HG02840 (cell line): Measurements from ENCODE around the gene PSME3IP1.
"Not testable (repeated sequence)": the region's sequence is repeated elsewhere in the genome, so short reads cannot be mapped to it uniquely, and the experiment has no call there.

Experiments
- ATAC-seq: cut with Tn5 transposase; IDR thresholded peaks from one replicate; pipeline ENCODE4 v1.9.1; 2021; ENCODE audit warnings: mild to moderate bottlenecking, moderate library complexity, moderate number of reproducible peaks; ENCODE audit not compliant: unreplicated experiment, low FRiP score

The PSME3IP1 gene

DNA sequence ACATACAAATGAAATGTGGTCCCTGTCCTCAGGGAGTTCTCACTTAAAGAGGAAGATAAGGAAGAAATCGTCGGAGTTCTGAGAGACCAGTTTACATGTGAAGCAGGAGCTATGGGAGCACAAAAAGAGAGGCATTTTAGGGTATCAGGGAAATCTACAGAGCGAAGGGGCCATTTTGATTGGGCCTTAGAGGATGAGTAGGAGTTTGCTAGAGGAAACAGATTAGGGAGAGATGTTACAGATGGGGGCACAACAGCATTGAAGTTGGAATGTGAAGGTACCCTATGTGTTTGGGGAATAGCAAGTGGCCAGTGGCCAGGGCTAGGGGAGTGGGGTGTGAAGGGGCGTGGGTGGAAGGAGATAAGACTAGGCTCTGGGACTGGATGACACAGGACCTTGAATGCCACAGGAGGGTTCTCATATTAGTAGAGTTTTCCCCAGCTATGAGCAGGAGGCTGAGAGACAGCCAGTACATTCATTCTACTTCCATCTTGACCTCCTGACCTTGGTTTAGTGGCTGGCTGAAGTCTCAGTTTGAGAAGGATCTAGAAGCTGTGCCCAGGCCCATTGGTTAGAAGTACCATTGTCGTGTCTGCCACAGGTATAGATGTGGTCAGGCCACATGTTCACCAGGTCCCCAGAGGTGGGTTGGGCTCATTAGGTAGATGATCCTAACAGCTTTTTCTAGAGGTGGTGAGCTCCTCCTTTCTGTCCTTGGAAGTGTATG is 58.6 kb downstream of the PSME3IP1 start:
- no peak for ATAC-seq

DNA sequence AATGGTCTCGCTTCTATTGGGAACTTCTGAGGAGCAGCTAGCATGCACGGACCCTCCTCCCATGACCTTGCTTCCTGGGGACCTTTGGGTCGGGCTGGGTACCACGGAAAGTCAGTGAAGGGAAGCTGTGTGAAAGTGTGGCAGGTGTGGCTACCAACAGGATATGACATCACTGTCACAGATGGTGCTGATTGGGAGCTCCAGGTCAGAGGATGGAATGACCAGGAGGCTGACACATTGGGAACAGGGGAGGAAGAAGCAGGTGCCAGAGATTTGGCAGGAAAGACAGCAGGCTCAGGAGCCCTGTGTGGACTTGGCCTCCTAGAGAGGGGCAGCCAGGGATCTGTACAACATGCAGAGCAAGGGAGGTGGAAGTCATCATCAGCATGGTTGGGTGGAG is 59.4 kb downstream of the PSME3IP1 start:
- no peak for ATAC-seq

DNA sequence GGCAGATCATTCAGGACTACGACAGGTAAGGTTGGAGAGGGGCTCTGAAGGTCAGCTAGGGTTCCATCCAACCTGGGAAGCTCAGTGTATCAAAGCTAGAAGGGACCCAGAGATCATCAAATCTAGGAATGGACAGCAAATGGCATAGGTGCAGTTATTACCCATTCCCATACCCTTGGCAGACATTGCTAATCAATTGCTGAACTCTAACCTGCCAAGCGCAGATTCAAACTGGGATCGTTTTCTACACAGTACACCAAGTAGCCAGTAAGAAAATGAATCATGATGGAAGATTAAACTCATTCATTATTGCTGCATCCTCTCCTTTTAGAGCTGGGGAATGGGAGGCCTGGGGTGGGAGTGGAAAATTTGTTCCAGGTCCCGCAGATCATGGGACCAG is 59.9 kb downstream of the PSME3IP1 start:
- ATAC-seq: no peak

DNA sequence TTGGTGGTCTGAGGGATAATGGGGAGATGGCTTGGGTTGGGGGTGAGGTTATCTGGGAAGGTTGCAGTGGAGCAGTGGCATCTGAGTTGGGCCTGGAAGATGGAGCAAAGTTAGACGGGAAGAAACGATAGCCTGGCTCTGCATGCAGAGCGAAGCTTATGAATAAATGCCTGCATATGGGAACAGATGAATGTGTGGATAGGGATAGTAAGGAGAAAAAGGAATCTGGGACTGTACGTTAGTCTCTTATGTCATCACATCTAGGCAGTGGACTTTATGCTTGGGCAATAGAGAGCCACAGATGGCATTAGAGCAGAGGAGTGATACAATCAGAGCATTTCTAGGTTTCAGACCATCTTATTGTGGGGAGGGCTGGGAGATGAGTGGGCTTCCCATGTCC is 60.5 kb downstream of the PSME3IP1 start:
- ATAC-seq: no peak

DNA sequence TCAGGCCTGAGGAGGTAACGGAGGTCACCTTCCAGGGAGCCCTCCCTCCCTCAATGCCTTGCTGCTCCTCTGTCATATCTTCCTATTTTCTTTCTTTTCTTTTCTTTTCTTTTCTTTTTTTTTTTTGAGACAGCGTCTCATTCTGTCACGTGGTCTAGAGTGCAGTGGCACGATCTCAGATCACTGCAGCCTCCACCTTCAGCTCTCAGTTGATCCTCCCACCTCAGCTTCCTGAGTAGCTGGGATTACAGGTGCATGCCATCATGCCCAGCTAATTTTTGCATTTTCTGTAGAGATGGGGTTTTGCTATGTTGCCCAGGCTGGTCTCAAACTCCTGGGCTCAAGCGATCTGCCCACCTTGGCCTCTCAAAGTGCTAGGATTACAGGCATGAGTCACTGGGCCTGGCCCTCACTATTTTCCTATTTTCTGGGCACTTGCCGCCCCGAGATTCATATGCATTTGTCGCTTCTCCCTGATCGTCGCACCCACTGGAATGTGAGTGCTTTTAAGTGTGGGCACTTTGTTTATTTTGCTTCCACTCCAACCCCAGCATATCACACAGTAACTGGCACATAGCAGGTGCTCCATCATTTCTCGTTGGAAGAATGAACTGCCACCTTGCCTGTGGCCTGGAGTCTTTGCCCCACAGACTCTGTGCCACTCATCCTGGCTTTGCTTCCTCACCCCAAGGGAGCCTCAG is 61.7 kb downstream of the PSME3IP1 start:
- no peak for ATAC-seq

DNA sequence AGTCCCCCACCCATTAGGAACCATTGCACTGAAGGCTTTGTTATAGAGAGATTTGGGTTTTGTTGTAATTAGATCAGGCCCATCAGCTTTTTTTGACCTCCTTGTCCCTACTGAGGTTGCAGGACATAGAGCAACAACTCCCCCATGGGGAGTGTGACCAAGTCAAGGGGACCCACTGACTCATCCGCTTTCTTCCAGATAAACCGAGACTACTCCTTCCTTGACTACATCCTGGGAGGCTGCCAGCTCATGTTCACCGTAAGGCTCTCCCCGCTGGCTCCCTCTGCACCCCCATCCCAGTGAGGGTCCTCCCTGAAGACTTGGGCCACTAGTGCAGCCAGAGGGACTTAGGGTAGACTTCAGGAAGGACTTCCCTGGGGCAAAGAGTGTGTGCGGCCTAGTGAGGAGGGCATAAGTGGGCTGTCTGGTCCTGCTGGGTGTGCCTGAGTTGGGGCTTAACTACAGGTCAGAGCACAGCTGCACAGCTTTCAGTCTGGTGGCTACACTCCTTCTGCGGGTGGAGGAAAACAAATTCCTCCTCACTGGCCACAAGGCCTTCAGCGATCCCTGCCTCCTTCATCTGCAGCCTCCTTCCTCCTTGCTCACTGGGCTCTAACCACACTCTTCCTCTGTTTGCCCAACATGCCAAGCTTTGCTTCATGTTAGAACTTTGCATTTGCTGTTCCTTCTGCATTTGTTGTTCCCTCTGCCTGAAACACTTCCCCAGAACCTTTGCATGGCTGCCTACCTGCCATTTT is 62.4 kb downstream of the PSME3IP1 start:
- ATAC-seq: no peak

DNA sequence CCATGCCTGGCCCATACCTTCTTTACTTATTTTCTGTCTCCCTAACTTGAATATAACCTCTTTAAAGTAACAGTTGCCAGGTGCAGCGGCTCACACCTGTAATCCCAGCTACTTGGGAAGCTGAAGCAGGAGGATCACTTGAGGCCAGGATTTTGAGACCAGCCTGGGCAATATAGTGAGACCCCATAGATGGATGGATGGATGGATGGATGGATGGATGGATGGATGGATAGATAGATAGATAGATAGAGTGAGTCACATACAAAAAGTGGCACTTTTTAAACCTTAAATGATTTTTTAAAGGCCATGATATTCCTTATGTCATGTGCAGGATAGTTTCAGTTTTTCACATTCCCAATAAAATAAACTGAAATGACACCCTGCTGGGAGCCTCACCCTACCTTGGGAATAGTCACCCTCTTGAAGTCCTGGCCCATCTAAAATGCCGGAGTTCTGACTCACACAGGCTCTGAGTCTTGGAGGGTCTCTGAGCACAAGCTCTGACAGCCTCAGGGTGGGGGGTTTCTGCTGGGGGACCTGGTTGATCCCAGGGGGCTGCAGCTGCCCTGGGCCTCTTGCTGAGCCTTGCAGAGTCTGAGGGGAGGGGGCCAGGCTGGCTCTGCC is 67.3 kb downstream of the PSME3IP1 start:
- ATAC-seq: no peak

DNA sequence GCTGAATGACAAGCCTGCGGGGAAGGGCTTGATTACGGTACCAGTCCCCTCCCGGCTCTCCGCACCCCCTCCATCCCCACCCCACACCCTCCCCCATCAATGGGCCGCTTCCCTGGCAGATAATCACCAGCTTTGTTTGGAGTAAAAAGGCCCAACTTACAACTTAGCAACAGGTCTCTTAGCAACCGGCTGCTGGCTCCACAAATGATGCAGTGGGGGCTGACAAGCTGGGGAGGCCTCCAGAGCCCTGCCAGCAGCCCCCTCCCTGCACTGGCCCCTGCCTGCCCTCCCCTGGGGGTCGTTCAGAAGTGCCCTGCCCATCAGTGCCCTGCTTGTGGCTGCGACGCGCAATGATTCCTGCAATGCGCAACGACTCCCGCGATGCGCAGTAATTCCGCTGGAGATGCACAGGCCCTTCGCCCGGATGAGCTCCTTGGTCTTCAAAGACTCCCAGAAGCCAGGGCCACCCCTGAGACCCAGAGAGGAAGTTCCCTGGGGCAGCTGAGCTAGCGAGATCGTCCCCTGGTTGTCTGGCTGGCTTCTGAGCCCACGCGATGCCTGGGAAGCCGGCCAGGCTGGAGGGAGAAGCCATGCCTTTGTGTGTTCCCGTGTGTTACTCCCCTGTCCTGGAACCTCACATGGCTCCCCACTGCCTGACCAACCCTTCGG is 70.2 kb downstream of the PSME3IP1 start:
- ATAC-seq: no peak

DNA sequence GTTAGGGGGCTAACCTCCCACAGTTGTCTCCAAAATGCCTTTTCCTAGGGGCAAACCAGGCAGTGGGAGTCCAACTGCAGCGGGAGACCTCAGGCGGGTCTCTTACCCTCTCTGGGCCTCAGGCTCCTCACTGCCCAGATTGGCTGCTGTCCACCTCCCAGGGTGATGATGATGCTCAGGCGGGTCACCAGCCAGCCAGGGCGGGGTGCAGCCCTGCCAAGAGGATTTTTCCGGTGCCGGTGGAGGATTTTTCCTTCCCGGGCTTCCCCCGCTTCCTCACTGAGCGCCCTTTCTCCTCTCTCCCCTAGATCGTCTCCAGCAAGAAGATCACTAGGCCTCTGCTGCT is 70.7 kb downstream of the PSME3IP1 start:
- ATAC-seq: no peak

DNA sequence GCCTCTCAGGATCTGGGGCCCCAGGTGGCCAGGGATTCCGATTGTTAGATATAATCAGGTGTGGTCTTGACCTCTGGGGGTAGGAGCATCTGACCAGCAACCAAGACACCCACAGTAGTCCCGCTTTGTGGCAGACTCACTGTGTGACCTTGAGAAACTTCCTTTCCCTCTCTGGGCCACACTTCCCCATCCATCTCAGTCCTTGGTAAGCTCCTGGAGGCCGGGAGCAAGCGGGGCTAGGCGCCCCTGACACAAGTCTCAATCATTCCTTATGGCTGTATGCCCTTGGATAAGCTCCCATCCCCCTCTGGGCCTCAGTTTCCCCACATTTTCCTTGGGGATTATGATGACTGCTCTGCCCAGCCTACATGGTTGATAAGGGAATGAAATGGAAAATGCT is 72.2 kb downstream of the PSME3IP1 start:
- no peak for ATAC-seq

DNA sequence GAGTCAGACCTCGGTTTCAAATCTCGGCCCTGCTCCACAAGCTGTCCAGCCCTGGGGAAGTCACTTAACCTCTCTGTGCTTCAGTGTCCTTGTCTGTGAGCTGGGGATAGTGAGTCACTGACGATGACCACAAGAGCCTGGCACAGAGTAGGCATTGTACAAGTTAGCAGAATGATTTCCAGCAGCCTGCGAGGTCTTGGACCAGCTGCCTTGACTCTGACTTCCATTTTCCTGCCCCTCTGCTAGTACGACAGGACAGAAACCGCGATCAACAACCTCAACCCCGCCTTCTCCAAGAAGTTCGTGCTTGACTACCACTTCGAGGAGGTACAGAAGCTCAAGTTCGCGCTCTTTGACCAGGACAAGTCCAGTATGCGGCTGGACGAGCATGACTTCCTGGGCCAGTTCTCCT is 72.8 kb downstream of the PSME3IP1 start:
- ATAC-seq: no peak

DNA sequence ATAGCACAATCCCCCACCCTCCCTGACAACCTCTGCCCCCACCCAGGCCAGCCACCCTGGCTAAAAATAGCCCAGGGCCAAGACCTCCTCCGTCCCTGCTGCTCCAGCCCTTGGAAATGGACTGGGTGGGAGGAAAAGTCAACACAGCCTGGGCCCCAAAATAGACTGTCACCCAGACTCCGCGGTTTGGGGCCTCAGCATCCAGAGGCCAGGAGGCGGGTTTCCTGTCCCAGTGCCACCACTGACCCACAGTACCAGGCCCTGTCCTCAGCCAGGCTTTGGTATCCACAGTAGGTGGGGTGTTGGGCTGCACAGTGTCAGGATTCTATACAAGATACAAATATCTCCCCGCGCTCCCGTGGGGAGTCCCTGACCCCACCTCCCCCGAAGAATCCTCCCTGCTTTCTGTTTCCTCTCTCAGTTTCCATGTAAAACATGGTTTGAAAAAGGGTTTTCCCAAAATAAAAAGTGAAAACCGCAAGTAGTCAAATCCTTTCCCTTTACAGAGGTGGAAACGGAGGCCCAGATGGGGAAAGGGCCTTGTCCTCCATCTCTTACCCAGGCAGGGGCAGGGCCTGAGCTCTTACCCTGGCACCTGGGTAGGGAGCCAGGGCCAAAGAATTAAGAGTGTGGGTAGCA is 73.3 kb downstream of the PSME3IP1 start:
- ATAC-seq: no peak

DNA sequence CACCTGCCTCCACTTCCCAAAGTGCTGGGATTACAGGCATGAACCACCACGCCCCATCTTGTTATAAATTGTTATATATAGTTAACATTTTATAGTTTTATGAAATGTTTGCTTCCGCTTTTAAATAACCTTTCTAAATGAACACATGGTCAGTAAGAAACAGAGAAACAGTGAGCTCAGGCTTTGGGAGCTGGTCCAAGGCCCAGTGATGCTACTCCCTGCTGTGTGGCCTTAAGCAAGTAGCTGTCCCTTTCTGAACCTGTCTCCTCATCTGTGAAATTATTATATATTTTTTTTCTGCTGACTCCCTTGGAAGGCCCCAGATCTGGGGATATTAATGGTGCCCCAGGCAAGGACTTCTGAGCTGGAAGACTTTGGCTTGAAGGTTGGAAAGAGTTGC is 74.4 kb downstream of the PSME3IP1 start:
- no peak for ATAC-seq

DNA sequence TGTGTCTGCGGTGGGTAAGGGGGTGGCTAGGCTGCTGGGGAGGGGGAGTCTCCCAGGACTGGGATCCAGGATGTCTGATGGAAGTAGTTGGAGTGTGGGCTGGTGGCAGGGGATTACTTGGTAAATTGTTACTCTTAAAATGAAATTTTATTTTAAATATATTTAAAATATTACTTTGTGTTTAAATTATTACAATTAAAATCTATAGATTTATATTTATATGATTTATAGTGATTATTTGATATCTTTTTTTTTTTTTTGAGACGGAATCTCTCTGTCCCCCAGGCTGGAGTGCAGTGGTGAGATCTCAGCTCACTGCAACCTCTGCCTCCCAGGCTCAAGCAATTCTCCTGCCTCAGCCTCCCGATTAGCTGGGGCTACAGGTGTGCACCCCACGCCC is 74.9 kb downstream of the PSME3IP1 start:
- ATAC-seq: no peak

DNA sequence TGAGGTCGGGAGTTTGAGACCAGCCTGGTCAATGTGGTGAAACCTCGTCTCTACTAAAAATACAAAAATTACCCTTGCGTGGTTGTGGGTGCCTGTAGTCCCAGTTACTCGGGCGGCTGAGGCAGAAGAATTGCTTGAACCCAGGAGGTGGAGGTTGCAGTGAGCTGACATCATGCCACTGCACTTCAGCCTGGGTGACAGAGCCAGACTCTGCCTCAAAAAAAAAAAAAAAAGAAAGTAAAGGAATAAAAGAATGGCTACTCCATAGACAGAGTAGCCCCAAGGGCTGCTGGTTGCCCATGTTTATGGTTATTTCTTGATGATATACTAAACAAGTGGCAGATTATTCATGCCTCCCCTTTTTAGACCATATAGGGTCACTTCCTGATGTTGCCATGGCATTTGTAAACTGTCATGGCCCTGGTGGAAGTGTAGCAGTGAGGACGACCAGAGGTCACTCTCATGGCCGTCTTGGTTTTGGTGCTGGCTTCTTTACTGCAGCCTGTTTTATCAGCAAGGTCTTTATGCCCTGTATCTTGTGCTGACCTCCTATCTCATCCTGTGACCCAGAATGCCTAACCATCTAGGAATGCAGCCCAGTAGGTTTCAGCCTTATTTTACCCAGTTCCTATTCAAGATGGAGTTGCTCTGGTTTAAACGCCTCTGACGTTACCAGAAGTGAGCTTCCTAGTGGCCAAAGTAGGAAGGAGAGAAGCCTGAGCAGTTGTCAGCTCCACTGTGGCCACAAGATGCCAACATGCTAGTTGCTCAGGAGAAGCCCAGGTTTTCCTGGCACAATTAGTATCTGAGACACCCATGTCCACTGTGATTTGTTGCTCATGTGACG is 76.4 kb downstream of the PSME3IP1 start:
- ATAC-seq: not testable (repeated sequence)

DNA sequence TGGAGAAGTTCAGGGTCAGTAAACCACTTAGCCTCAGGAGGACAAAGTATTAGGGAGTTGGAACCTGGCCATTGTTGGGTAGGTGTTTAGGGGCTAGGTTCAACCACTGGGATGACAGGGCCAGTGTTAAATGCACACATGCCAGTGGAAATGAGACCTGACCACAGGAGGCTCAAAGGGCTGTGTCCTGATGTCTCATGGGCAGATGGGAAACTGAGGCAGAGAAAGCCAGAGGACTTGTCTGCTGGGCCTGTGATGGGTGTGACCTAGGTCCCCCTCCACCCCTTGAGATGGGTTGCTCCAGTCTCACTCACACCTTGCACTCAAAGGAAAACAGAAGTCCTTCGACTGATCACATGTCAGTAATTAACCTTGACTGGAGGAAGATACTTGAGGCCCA is 77.4 kb downstream of the PSME3IP1 start:
- no peak for ATAC-seq

DNA sequence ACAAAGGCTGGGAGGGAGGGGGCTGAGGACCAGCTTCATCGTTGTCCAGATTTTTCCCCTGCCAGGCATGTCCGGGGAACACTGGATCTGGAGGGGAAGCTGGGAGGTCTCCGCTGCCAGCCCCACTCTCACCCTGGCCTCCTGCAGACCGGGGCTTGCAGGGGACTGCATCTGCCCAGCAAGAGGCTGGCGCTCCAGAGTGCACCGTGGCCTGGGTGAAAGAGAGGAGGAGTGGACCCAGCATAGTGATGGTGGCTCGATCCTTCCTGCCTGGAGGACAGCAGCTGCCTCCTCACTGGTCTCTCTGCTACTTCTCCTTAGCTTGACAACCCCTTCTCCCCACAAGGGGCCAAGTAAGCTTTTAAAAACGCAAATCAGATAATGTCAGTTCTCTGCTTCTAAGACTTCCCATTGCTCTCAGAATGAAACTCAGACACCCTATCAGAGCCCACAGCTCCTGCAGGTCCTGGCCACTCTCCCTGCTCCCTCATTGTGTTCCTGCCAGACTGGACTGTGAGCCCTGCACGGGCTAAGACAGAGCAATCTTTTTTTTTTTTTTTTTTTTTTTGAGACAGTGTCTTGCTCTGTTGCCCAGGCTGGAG is 78.4 kb downstream of the PSME3IP1 start:
- no peak for ATAC-seq

DNA sequence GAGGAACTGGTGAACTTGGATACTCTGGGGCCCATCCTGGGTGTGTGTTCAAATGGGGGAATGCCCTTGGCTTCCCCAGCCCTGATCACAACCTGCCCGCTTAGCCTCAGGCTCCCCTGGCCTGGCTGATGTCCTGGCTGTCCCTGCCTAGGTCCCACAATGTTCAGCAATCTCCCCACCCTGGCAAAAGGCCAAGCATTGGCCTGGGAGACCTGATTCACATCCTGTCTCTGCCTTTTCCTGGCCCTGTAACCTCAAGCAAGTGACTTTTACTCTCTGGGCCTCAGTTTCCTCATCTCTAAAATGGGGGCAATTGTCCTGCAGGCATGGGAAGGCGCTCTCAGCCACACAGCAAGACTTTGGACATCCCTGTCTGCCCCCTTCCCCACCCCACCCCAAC is 79.1 kb downstream of the PSME3IP1 start:
- no peak for ATAC-seq

DNA sequence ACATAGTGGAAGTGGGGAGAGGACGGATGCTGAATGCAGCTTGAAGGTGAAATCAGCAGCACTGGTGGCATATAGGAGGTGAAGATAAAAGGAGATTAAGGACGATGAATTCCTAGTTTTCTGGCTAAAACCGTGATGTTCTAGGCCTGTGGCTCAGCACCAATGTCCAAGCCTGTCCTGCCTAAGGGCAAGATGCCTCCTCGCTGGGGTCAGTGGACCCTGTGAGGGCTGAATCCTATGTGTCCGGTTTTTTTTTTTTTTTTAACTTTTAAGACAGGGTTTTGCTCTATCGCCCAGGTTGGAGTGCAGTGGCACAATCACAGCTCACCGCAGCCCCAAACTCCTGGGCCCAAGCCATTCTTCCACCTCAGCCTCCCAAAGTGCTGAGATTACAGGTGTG is 80.7 kb downstream of the PSME3IP1 start:
- ATAC-seq: no peak
